ENCODE data around the gene FAM171A2. TPM values are rescaled to one million over a fixed set of nuclear protein-coding genes. Genes with fewer than 3 reads are reported as not detected.
"Not testable (repeated sequence)": the region's sequence is repeated elsewhere in the genome, so short reads cannot be mapped to it uniquely, and the experiment has no call there.

FAM171A2 gene
- total and polyA plus RNA-seq, 4 donors = 0.05 to 2.0 (median 0.45) TPM; not detected in 1

DNA sequence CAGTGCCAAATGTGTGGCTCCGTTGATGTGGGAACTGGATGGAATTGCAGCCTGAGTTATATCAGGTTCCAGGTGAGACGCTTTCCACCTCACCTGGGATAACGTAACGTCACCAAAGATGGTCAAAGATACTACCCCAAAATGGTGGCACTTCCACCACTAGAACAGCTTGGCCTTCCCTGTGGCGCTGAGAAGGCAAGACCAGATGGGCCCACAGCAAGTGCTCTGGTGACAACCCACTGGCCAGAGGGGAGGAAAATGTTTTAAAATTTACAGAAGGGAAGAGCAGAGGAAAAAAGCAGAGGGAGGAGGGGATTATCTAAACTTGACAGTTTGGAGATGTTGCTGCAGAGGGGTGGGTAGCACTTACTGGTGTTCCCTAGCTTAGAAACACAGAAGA is 33.3 kb upstream of the FAM171A2 start:
- intact Hi-C loops (cut with DNase I) = loop anchor here in 1 of 2 donors (10.0 kb wide), 1 partner anchor 258 kb away; the partner anchor contains the start of gene MEIOC
- no peak for DNase-seq
- no peaks in the 10 kb centered on the region for H3K27me3 ChIP-seq (ENCODE audit: control insufficient read depth in 1 of 2, insufficient read depth in 2 of 2, low read length in 1 of 2)
- no peaks in the 10 kb centered on the region for H3K9me3 ChIP-seq (ENCODE audit: control insufficient read depth, low read length)
- WGBS, 2 donors = 91 to 94% methylated on average over 5 of the region's 5 CpGs
- peaks cover 5 to 11% of the 10 kb centered on the region in 2 donors for H3K36me3 ChIP-seq (ENCODE audit: control insufficient read depth in 1 of 2, insufficient read depth in 2 of 2, low read length in 1 of 2)
- no peak overlapping the region for H3K4me3 ChIP-seq (ENCODE audit: low read length in 2 of 2)
- H3K4me1 ChIP-seq (ENCODE audit: control insufficient read depth in 1 of 2, insufficient read depth in 2 of 2, low read length in 2 of 2) = no peaks in the 10 kb centered on the region
- no peak overlapping the region for H3K27ac ChIP-seq (ENCODE audit: low read depth in 1 of 2, low read length in 2 of 2)
- no peak for ATAC-seq (ENCODE audit: low FRiP score)

DNA sequence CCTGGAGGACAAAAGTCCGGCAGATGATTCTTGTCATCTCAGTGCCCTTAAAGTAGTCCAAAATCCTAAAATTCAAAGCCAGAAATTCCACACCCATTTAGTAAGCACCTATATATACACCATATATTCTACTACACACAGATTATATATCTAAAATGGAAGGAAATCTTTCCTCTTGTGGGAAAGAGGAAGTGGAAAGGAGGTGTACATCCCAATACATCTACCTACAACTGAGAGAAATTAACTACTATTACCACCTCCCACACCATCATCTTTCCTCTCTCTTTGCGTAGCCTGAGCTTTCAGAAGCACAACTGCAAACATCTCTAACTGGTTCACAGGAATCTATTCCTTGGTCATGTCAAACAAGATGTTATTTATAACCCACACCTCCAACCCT is 31.2 kb upstream of the FAM171A2 start:
- Histone ChIP-seq H3K4me1 (ENCODE audit: control insufficient read depth in 1 of 2, insufficient read depth in 2 of 2, low read length in 2 of 2) (no peaks in the 10 kb centered on the region), H3K36me3 (ENCODE audit: control insufficient read depth in 1 of 2, insufficient read depth in 2 of 2, low read length in 1 of 2) (peaks cover 0 to 2% of the 10 kb centered on the region in 2 donors), H3K4me3 (ENCODE audit: low read length in 2 of 2) (no peak overlapping the region), H3K27me3 (ENCODE audit: control insufficient read depth in 1 of 2, insufficient read depth in 2 of 2, low read length in 1 of 2) (no peaks in the 10 kb centered on the region), H3K9me3 (ENCODE audit: control insufficient read depth, low read length) (no peaks in the 10 kb centered on the region), H3K27ac (ENCODE audit: low read depth in 1 of 2, low read length in 2 of 2) (no peak overlapping the region)
- no peak for ATAC-seq (ENCODE audit: low FRiP score)
- intact Hi-C loops (cut with DNase I) = loop anchor here in 1 of 2 donors (10.0 kb wide), 1 partner anchor 260 kb away; the partner anchor contains the start of gene MEIOC
- 93 to 98% methylated on average over 2 of the region's 2 CpGs for WGBS, 2 donors
- DNase-seq = no peak

DNA sequence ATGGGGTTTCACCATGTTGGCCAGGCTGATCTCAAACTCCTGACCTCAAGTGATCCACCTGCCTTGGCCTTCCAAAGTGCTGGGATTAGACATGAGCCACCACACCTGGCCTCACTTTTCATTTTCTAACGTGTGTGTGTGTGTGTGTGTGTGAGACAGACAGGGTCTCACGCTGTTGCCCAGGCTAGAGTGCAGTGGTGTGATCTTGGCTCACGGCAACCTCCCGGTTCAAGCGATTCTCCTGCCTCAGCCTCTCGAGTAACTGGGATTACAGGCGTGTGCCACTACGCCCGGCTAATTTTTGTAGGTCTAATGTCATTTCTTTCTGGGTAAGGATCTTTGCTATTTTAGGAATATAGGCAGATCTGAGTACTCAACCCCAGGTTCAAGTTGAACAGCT is 30.5 kb upstream of the FAM171A2 start:
- WGBS, 2 donors = 91 to 94% methylated on average over 9 of the region's 9 CpGs
- not testable (repeated sequence) for H3K27ac ChIP-seq (ENCODE audit: low read depth in 1 of 2, low read length in 2 of 2); ATAC-seq (ENCODE audit: low FRiP score); H3K4me1 ChIP-seq (ENCODE audit: control insufficient read depth in 1 of 2, insufficient read depth in 2 of 2, low read length in 2 of 2); H3K9me3 ChIP-seq (ENCODE audit: control insufficient read depth, low read length); H3K27me3 ChIP-seq (ENCODE audit: control insufficient read depth in 1 of 2, insufficient read depth in 2 of 2, low read length in 1 of 2); H3K36me3 ChIP-seq (ENCODE audit: control insufficient read depth in 1 of 2, insufficient read depth in 2 of 2, low read length in 1 of 2); H3K4me3 ChIP-seq (ENCODE audit: low read length in 2 of 2)
- peak in 1 of 2 donors; percentile 40 for DNase-seq
- intact Hi-C loops (cut with DNase I) = loop anchor here in 1 of 2 donors (10.0 kb wide), 1 partner anchor 261 kb away; the partner anchor contains the start of gene MEIOC

DNA sequence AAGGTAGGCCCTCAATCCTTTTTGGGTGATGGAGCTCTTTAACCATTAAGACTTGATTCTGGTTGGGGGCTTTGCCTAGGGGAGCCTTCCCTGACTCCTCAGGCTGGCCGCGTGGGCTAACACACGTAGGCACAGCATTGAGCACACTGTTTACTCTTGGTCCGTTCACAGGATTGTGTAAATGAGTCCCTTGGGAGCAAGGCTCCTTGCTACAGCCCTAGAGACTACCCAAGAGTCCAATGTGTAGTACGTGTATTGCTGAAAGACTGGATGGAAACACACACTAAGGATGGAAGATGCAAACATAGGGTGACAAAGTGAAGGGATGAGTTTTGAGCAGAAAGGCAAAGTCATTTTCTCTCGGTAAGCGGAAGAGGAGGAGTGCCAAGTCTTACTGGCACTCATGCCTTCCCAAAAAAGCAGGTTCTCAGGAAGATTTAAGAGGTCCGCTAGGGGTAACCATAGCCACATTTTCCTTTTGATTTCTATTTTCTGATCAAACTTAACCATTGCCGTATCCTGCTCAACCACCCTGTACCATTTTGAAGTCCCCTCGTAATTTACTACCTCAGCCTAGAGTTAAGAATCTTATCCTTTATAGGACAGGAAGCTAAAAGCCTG is 26.7 kb upstream of the FAM171A2 start:
- intact Hi-C loops (cut with DNase I) = loop anchor here in 1 of 2 donors (10.0 kb wide), 1 partner anchor 264 kb away; the partner anchor contains the start of gene MEIOC
- no peak for ATAC-seq (ENCODE audit: low FRiP score)
- no peaks in the 10 kb centered on the region for H3K4me1 ChIP-seq (ENCODE audit: control insufficient read depth in 1 of 2, insufficient read depth in 2 of 2, low read length in 2 of 2)
- no peak overlapping the region for H3K27ac ChIP-seq (ENCODE audit: low read depth in 1 of 2, low read length in 2 of 2)
- WGBS, 2 donors = 67 to 75% methylated on average over 10 of the region's 10 CpGs
- H3K36me3 ChIP-seq (ENCODE audit: control insufficient read depth in 1 of 2, insufficient read depth in 2 of 2, low read length in 1 of 2) = no peaks in the 10 kb centered on the region
- H3K9me3 ChIP-seq (ENCODE audit: control insufficient read depth, low read length) = no peaks in the 10 kb centered on the region
- H3K27me3 ChIP-seq (ENCODE audit: control insufficient read depth in 1 of 2, insufficient read depth in 2 of 2, low read length in 1 of 2) = no peaks in the 10 kb centered on the region
- no peak overlapping the region for H3K4me3 ChIP-seq (ENCODE audit: low read length in 2 of 2)
- DNase-seq = no peak

DNA sequence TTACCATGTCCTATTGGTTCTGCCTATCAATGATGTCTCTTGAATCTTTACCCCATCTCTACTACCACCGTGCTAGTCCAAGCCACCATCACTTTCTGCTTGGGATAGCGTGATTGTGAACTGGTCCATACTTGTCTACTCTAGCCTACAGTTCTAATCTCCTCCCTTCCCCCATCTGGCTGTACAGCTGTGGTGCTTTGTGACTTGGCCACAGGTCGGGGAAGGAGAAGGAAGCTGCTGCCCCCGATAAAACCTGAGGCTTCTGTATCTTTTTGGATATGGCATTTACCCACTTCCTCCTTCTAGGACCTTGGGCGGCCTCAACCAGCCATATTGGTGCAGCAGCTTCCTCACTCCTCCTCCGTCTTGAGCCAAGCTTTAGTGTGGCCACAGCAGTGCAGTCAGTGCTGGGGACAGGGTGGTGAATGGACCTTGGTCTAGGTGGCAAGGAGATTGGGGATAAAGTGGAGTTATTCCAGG is 26.1 kb upstream of the FAM171A2 start:
- no peaks in the 10 kb centered on the region for H3K36me3 ChIP-seq (ENCODE audit: control insufficient read depth in 1 of 2, insufficient read depth in 2 of 2, low read length in 1 of 2)
- intact Hi-C loops (cut with DNase I) = loop anchor here (10.0 kb wide), 2 partner anchors 115 to 265 kb away; partner anchors contain the start of genes GPATCH8 (in 1 of the 2) and MEIOC (in 1 of the 2)
- H3K4me1 ChIP-seq (ENCODE audit: control insufficient read depth in 1 of 2, insufficient read depth in 2 of 2, low read length in 2 of 2) = no peaks in the 10 kb centered on the region
- peak in 1 of 2 donors; percentile 38 for DNase-seq
- no peaks in the 10 kb centered on the region for H3K27me3 ChIP-seq (ENCODE audit: control insufficient read depth in 1 of 2, insufficient read depth in 2 of 2, low read length in 1 of 2)
- ATAC-seq (ENCODE audit: low FRiP score) = no peak
- no peaks in the 10 kb centered on the region for H3K9me3 ChIP-seq (ENCODE audit: control insufficient read depth, low read length)
- no peak overlapping the region for H3K4me3 ChIP-seq (ENCODE audit: low read length in 2 of 2)
- WGBS, 2 donors = 92 to 95% methylated on average over 6 of the region's 6 CpGs
- no peak overlapping the region for H3K27ac ChIP-seq (ENCODE audit: low read depth in 1 of 2, low read length in 2 of 2)

DNA sequence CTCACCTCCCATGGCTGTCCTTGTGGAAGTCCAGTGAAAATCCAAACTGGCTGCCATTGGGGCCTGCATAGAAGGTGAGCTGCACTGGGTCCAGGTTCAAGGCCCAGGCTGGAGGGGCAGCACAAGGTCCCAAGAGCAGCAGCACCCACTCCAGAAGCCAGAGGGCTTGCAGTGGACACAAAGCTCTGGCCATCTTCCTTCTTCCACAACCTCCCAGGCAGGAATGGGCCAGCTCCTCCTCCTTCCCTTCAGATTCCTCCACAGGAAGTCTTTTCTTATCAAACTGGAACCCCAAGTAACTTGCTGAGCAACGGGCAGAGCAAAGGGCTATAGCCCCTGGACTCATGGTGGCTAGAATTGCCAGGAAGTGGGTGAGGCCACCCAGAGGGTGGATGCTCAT is 25.6 kb upstream of the FAM171A2 start, which contains the start of gene ITGA2B:
Gene ITGA2B, minus strand, starts transcription at position 369 of the 400 bp plus-strand sequence. Its CDS starts 176 bp downstream, at position 193.
- no peaks in the 10 kb centered on the region for H3K36me3 ChIP-seq (ENCODE audit: control insufficient read depth in 1 of 2, insufficient read depth in 2 of 2, low read length in 1 of 2)
- WGBS, 2 donors = 33 to 53% methylated on average over 1 of the region's 1 CpG
- H3K27ac ChIP-seq (ENCODE audit: low read depth in 1 of 2, low read length in 2 of 2) = no peak within 1 kb of the TSS
- intact Hi-C loops (cut with DNase I) = loop anchor here in 1 of 2 donors (10.0 kb wide), 1 partner anchor 116 kb away; the partner anchor contains the start of gene GPATCH8
- H3K4me3 ChIP-seq (ENCODE audit: low read length in 2 of 2) = no peak within 1 kb of the TSS
- ATAC-seq (ENCODE audit: low FRiP score) = no peak
- DNase-seq = peak in 1 of 2 donors; percentile 44
- no peaks in the 10 kb centered on the region for H3K4me1 ChIP-seq (ENCODE audit: control insufficient read depth in 1 of 2, insufficient read depth in 2 of 2, low read length in 2 of 2)
- H3K9me3 ChIP-seq (ENCODE audit: control insufficient read depth, low read length) = no peaks in the 10 kb centered on the region
- H3K27me3 ChIP-seq (ENCODE audit: control insufficient read depth in 1 of 2, insufficient read depth in 2 of 2, low read length in 1 of 2) = no peaks in the 10 kb centered on the region

DNA sequence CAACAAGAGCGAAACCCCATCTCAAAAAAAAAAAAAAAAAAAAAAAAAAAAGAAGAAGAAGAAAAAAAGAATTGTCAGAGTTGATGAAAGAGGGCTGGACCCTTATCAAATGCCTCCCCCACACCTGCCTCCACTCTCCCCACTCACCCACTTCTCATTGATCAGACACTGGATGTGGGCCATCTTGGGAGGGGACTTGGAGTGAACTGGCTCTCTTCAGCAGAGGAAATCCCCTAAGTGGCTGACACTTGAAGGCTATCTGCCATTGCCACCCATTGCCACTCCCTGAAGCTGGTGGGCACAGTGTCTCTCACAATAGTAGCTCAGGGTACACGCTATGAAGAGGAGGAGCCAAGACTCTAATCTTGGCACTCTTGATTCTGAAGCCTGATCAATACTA is 24.2 kb upstream of the FAM171A2 start:
- intact Hi-C loops (cut with DNase I) = loop anchor here in 1 of 2 donors (10.0 kb wide), 1 partner anchor 117 kb away; the partner anchor contains the start of gene GPATCH8
- no peak for ATAC-seq (ENCODE audit: low FRiP score)
- Histone ChIP-seq H3K4me3 (ENCODE audit: low read length in 2 of 2) (no peak overlapping the region), H3K27me3 (ENCODE audit: control insufficient read depth in 1 of 2, insufficient read depth in 2 of 2, low read length in 1 of 2) (no peaks in the 10 kb centered on the region), H3K9me3 (ENCODE audit: control insufficient read depth, low read length) (no peaks in the 10 kb centered on the region), H3K4me1 (ENCODE audit: control insufficient read depth in 1 of 2, insufficient read depth in 2 of 2, low read length in 2 of 2) (no peaks in the 10 kb centered on the region), H3K27ac (ENCODE audit: low read depth in 1 of 2, low read length in 2 of 2) (no peak overlapping the region), H3K36me3 (ENCODE audit: control insufficient read depth in 1 of 2, insufficient read depth in 2 of 2, low read length in 1 of 2) (no peaks in the 10 kb centered on the region)
- 89 to 90% methylated on average over 2 of the region's 2 CpGs for WGBS, 2 donors
- peak in 1 of 2 donors; percentile 30 for DNase-seq

DNA sequence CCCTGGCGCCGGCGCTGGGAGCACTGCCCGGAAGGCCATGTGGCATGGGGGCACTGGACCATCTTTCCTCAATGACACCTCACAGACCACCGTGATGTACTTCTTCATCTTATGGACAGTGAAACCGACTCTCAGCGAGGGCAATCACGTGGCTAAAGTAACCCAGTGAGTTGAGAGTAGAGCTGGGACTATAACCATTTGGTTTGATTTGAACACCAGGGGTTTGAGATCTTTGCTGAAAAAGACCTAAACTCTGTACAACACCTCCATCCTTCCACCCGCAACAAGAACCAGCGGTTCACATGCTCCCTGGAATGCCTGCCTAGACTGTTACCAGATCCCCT is 22.5 kb upstream of the FAM171A2 start:
- intact Hi-C loops (cut with DNase I) = loop anchor here in 1 of 2 donors (10.0 kb wide), 1 partner anchor 119 kb away; the partner anchor contains the start of gene GPATCH8
- Histone ChIP-seq H3K9me3 (ENCODE audit: control insufficient read depth, low read length) (no peaks in the 10 kb centered on the region), H3K4me1 (ENCODE audit: control insufficient read depth in 1 of 2, insufficient read depth in 2 of 2, low read length in 2 of 2) (no peaks in the 10 kb centered on the region), H3K4me3 (ENCODE audit: low read length in 2 of 2) (no peak overlapping the region), H3K27me3 (ENCODE audit: control insufficient read depth in 1 of 2, insufficient read depth in 2 of 2, low read length in 1 of 2) (no peaks in the 10 kb centered on the region), H3K36me3 (ENCODE audit: control insufficient read depth in 1 of 2, insufficient read depth in 2 of 2, low read length in 1 of 2) (no peaks in the 10 kb centered on the region), H3K27ac (ENCODE audit: low read depth in 1 of 2, low read length in 2 of 2) (no peak overlapping the region)
- DNase-seq (no peak), ATAC-seq (ENCODE audit: low FRiP score) (no peak)
- WGBS, 2 donors = 24 to 28% methylated on average over 10 of the region's 10 CpGs

Data from aorta (tissue), 5 donors.